Omental fat pad (tissue), 4 donors: ENCODE results near the gene PRODH2. TPM values are rescaled to one million over a fixed set of nuclear protein-coding genes. Genes with fewer than 3 reads are reported as not detected.

Source experiments
- ATAC-seq: fragments of 150-250 bp; one replicate; pipeline ENCODE4 v1.9.1; 2016; ENCODE audit warnings: mild to moderate bottlenecking, moderate library complexity; ENCODE audit not compliant: low FRiP score
- DNase-seq: peaks from one replicate; pipeline ENCODE4 v3.0.0-alpha.2; 2019; ENCODE audit warnings: low spot score
- total RNA-seq, 4 donors: library from RNA; depleted of rRNA; stranded (reverse); fragments of >200 nt; gene quantifications; one replicate each; pipeline ENCODE4 v1.1.0, GENCODE V29; 2016
- TF ChIP-seq, protein P1 (sequence below), 3 donors: fragments of 450-650 bp; IDR thresholded peaks; one replicate each; pipeline ENCODE4 v1.5.1; 2016 to 2017; ENCODE audit warnings: antibody characterized with exemption in 3 of 3, mild to moderate bottlenecking in 3 of 3, moderate library complexity in 2 of 3

The PRODH2 gene
- total RNA-seq, 4 donors from 2014 or later, result not detected

DNA sequence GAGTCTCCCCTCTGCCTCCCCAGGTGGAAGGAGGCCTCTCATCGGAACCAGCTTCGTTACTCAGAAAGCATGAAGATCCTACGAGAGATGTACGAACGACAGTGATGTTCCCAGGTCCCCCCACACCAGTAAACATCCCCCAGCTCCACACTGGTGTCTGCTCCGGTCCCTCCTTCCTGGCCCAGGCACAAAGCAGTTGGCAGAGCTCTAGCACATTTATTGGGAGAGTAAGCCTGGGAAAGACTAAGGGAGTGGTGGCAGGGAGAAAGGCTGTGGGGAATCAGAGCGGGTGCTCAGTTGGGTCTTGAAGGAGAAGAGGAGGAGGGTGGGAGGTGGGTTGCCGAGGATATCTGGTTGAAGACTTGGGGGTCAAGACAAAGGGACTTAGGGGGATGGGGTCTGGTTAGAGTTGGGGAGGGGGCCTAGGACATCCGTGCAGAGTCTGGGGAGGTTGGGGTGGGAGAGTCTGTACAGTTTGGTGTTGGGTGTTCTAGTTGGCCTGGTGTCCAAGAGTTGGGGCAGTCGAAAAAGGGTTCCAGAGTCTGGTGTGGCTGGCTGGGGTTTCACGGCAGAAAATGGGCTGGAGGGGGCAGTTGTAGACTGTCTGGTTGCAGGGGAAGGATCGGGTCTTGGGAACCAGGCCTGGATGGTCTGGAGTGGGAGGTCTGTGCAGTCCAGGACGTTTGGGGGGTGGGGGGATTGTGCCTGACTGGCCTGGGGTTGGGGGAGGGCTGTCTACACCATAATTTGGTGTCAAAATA lies 58.1 kb downstream of the PRODH2 start:
- ATAC-seq (no peak), DNase-seq (no peak)
- TF ChIP-seq, protein P1, sequence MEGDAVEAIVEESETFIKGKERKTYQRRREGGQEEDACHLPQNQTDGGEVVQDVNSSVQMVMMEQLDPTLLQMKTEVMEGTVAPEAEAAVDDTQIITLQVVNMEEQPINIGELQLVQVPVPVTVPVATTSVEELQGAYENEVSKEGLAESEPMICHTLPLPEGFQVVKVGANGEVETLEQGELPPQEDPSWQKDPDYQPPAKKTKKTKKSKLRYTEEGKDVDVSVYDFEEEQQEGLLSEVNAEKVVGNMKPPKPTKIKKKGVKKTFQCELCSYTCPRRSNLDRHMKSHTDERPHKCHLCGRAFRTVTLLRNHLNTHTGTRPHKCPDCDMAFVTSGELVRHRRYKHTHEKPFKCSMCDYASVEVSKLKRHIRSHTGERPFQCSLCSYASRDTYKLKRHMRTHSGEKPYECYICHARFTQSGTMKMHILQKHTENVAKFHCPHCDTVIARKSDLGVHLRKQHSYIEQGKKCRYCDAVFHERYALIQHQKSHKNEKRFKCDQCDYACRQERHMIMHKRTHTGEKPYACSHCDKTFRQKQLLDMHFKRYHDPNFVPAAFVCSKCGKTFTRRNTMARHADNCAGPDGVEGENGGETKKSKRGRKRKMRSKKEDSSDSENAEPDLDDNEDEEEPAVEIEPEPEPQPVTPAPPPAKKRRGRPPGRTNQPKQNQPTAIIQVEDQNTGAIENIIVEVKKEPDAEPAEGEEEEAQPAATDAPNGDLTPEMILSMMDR (IDR thresholded peaks at IDR 0.05), result no peak

DNA sequence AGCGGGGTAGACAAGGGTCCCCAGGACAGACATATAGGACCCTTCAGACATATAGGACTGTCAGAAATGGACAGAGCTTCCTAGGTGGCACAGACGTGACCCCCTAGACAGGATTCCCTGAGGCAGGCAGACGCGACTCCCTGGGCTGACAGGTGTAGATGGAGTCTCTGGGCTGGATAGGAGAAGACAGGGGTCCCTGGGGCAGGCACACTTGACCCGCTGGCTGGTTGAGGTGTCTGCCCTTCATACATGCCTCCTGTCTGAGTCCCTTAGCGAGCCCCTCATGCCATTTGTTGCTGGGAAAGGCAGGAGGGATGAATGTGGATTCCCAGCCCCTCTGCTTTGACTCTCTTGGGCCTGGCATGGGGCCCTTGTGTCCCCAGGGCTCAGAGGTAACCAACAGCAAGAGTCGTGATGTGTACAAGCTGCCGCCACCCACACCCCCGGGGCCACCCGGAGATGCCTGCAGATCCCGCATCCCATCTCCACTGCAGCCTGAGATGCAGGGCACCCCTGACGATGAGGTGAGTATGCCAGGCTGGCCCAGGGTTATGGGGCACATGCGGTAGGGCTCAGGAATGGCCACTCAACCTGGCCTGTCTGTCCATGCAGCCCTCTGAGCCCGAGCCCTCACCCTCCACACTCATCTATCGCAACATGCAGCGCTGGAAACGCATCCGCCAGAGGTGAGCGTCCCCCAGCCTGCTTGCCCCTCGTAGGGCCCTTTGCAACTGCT lies 58.8 kb downstream of the PRODH2 start:
- TF ChIP-seq, protein P1 (IDR thresholded peaks at IDR 0.05), result no peak
- ATAC-seq (no peak), DNase-seq (no peak)

DNA sequence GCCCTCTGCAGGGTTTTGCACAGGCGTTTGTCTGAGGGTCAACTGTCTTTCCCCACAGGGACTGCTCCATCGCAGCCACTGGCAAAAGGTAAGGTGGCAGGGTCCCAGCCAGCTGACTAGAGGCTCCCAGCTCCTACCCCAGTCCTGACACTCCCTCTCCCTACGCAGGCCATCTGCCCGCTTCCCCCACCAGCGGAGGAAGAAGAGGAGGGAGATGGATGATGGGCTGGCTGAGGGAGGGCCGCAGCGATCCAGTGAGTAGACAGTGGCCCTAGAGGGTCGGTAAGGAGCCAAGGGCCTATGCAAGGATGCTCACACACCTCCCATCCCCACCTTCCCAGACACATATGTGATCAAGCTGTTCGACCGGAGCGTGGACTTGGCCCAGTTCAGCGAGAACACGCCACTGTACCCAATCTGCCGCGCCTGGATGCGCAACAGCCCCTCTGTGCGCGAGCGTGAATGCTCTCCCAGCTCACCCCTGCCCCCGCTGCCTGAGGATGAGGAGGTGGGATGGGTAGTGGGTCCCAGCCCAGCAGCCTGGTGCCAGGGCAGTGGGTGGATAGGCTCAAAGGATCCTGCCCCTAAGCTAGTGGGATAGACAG lies 59.8 kb downstream of the PRODH2 start:
- no peak for ATAC-seq
- no peak for DNase-seq
- TF ChIP-seq, protein P1 (IDR thresholded peaks at IDR 0.05), result no peak

DNA sequence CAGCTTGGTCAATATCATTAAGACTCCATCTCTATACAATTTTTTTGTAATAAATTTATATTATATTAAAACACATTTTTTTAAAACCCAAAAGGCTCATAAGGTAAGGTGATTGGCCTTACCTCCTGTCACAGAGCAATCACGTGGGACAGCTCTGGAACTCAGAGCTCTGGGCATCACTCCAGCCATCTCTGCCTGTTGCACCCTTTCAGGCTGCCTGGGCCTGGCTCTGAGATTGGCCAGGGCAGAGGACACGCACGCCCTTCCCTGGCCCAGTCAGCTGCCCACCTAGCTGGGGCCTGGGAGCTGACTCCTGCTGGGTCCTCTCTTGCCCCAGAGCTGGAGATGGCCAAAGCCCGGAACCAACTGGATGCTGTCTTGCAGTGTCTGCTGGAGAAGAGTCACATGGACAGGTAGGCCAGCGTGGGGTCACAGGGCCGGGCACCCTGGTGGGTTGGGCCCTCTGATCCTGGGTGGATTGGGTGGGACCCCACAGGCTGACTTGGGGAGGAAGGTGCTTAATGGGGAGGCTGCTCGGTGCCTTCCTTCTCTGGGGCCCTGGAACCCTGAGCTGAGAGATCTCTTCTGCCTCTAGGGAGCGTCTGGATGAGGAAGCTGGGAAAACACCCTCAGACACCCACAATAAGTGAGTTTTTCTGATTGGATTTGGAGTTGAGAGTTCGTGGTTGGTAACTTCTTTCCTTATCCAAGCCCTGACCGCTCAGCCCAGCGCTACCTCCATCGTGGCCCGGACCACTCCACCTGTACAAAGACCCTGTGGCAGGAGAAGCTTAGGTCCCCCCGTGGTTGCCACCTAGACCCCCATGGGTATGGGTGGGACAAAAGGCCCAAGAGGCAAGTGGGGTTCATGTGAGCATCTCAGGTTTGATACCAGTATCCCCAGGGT lies 60.6 kb downstream of the PRODH2 start:
- no peak for ATAC-seq
- no peak for DNase-seq
- TF ChIP-seq, protein P1 (IDR thresholded peaks at IDR 0.05), result no peak

DNA sequence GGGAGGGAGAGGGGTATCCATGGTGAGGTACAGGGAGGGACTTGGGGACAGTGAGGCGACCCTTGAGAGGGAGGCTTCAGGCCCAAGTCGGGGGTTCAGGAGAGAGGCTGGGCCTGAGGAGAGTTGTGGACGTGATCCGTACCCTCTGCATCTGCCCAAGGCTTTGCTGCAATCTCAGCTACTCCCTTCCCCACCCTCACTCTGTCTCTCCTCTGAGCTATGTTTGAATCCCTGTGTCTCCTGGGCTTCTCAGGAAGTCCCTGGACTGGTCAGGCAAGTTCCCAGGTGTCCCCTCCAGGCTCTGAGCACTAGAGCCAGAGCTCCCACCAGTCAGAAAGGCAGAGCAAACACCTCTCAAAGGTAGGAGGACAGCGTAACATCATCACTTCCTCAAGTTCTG lies 62.5 kb downstream of the PRODH2 start:
- DNase-seq (no peak), ATAC-seq (no peak)
- TF ChIP-seq, protein P1 (IDR thresholded peaks at IDR 0.05), result no peak

Other genes starting within 250 kb of the PRODH2 start
- not detected for gene ATP4A, start 249.2 kb downstream of the PRODH2 start, total RNA-seq
- gene PMIS2, start 226.7 kb downstream of the PRODH2 start, total RNA-seq, result not detected
- 1 to 10 TPM; 4.0 to 7.3 (median 5.1) TPM for gene HAUS5, start 200.1 kb downstream of the PRODH2 start, total RNA-seq
- gene RBM42, start 183.8 kb downstream of the PRODH2 start, total RNA-seq, result 10 to 100 TPM; 35.0 to 41.7 (median 39.6) TPM
- under 1 TPM in 2 of 4 donors, not detected in 2; 0.65 to 0.82 TPM for gene ETV2, start 171.1 kb downstream of the PRODH2 start, total RNA-seq
- gene COX6B1, start 164.5 kb downstream of the PRODH2 start, total RNA-seq, result 100 to 1,000 TPM; 391 to 611 (median 538) TPM
- under 1 TPM in 1 of 4 donors, not detected in 3; 0.44 TPM for gene UPK1A, start 146.3 kb downstream of the PRODH2 start, total RNA-seq
- gene ZBTB32, start 108.3 kb downstream of the PRODH2 start, total RNA-seq, result under 1 TPM in 2 of 4 donors, not detected in 2; 0.47 to 0.72 TPM
- 10 to 100 TPM; 11.5 to 28.7 (median 19.8) TPM for gene KMT2B, start 94.8 kb downstream of the PRODH2 start, total RNA-seq
- 10 to 100 TPM in 2 of 4 donors, 1 to 10 TPM in 2; 5.8 to 14.8 (median 10.1) TPM for gene IGFLR1, start 70.4 kb downstream of the PRODH2 start, total RNA-seq
- 10 to 100 TPM; 18.4 to 23.8 (median 22.9) TPM for gene U2AF1L4, start 67.4 kb downstream of the PRODH2 start, total RNA-seq
- 10 to 100 TPM; 28.1 to 58.6 (median 37.9) TPM for gene PSENEN, start 67.2 kb downstream of the PRODH2 start, total RNA-seq
- gene LIN37, start 64.3 kb downstream of the PRODH2 start, total RNA-seq, result 10 to 100 TPM; 11.3 to 18.3 (median 15.6) TPM
- 100 to 1,000 TPM; 107 to 203 (median 128) TPM for gene HSPB6, start 55.8 kb downstream of the PRODH2 start, total RNA-seq
- 1 to 10 TPM; 3.7 to 7.5 (median 5.3) TPM for gene PROSER3, start 54.7 kb downstream of the PRODH2 start, total RNA-seq
- 1 to 10 TPM in 3 of 4 donors, under 1 TPM in 1; 0.84 to 9.1 (median 2.5) TPM for gene ARHGAP33, start 37.3 kb downstream of the PRODH2 start, total RNA-seq
- 1 to 10 TPM in 1 of 4 donors, under 1 TPM in 1, not detected in 2; 0.48 to 1.5 TPM for gene NPHS1, start 39.7 kb upstream of the PRODH2 start, total RNA-seq
- gene KIRREL2, start 44.1 kb upstream of the PRODH2 start, total RNA-seq, result 1 to 10 TPM in 1 of 4 donors, under 1 TPM in 2, not detected in 1; 0.25 to 1.4 (median 0.48) TPM
- gene APLP1, start 55.7 kb upstream of the PRODH2 start, total RNA-seq, result 10 to 100 TPM in 1 of 4 donors, 1 to 10 TPM in 3; 1.1 to 10.1 (median 2.3) TPM
- gene NFKBID, start 87.7 kb upstream of the PRODH2 start, total RNA-seq, result 10 to 100 TPM in 3 of 4 donors, 1 to 10 TPM in 1; 7.4 to 52.7 (median 15.5) TPM
- gene HCST, start 89.7 kb upstream of the PRODH2 start, total RNA-seq, result 10 to 100 TPM in 2 of 4 donors, 1 to 10 TPM in 2; 7.6 to 57.0 (median 13.3) TPM
- 100 to 1,000 TPM; 171 to 490 (median 280) TPM for gene TYROBP, start 95.5 kb upstream of the PRODH2 start, total RNA-seq
- 1 to 10 TPM; 3.2 to 8.7 (median 5.3) TPM for gene LRFN3, start 123.5 kb upstream of the PRODH2 start, total RNA-seq
- 10 to 100 TPM; 19.0 to 53.8 (median 32.2) TPM for gene SDHAF1, start 182.3 kb upstream of the PRODH2 start, total RNA-seq
- gene SYNE4, start 196.0 kb upstream of the PRODH2 start, total RNA-seq, result under 1 TPM in 3 of 4 donors, not detected in 1; 0.28 to 0.79 (median 0.50) TPM
- gene ALKBH6, start 201.4 kb upstream of the PRODH2 start, total RNA-seq, result 10 to 100 TPM; 13.6 to 21.8 (median 16.1) TPM
- gene CLIP3, start 220.0 kb upstream of the PRODH2 start, total RNA-seq, result 10 to 100 TPM in 1 of 4 donors, 1 to 10 TPM in 3; 3.3 to 11.9 (median 8.1) TPM
- gene THAP8, start 241.4 kb upstream of the PRODH2 start, total RNA-seq, result 10 to 100 TPM in 2 of 4 donors, 1 to 10 TPM in 2; 2.0 to 10.4 (median 7.6) TPM
- under 1 TPM; 0.31 to 0.95 (median 0.69) TPM for gene WDR62, start 242.1 kb upstream of the PRODH2 start, total RNA-seq